Lower leg skin (tissue), 4 donors: ENCODE results near the gene MUL1. TPM values are rescaled to one million over a fixed set of nuclear protein-coding genes. Genes with fewer than 3 reads are reported as not detected.

Source experiments
- DNase-seq, 2 donors: peaks; one replicate each; pipeline ENCODE4 v3.0.0-alpha.2; 2019; ENCODE audit warnings: low spot score in 2 of 2
- H3K4me3 ChIP-seq: fragments of 200-600 bp; sonication (generic); 2 replicates; pipeline ENCODE4 v1.5.1; 2017; ENCODE audit warnings: mild to moderate bottlenecking, low read depth; ENCODE audit not compliant: poor library complexity, severe bottlenecking
- CTCF ChIP-seq, 3 donors: fragments of 450-650 bp; IDR thresholded peaks; one replicate each; pipeline ENCODE4 v1.5.1; 2016; ENCODE audit warnings: antibody characterized with exemption in 3 of 3, mild to moderate bottlenecking in 3 of 3, moderate library complexity in 2 of 3
- POLR2A ChIP-seq, 2 donors: fragments of 450-650 bp; IDR thresholded peaks; one replicate each; pipeline ENCODE4 v1.6.1; 2016 to 2017; ENCODE audit warnings: antibody characterized with exemption in 2 of 2, mild to moderate bottlenecking in 1 of 2, moderate library complexity in 1 of 2
- WGBS, 2 donors: methylation state at CpG; one replicate each; pipeline ENCODE4 v1.1.5; 2018; 5-methylcytosine and 5-hydroxymethylcytosine counted together
- intact Hi-C: fragments of 100-400 bp; cut with DNase I; formaldehyde crosslinking; loops from one replicate; pipeline ENCODE4 v1.15.0; 2023; ENCODE audit warnings: low total_unique reads
- total RNA-seq, 4 donors: library from RNA; depleted of rRNA; stranded (reverse); fragments of >200 nt; gene quantifications; one replicate each; pipeline ENCODE4 v1.1.0, GENCODE V29; 2016

Gene MUL1
- total RNA-seq, 4 donors from 2014 or later: 32.7 to 46.2 (median 37.4) TPM

- intact Hi-C loops: loop anchor here (2.0 kb wide), 1 partner anchor 31 kb away; the partner anchor contains the start of gene MUL1
- TF ChIP-seq POLR2A (IDR thresholded peaks at IDR 0.05) (no peak), CTCF (IDR thresholded peaks at IDR 0.05) (no peak)
- no peak for DNase-seq
- H3K4me3 ChIP-seq: no peak overlapping the region
- 39 to 42% methylated on average over 10 of the region's 10 CpGs for WGBS, 2 donors
Measured at GRCh38 chr1:20477348-20478056, 30.4 kb downstream of the MUL1 start.

GRCh38 chr1:20476265-20477038, 31.5 kb downstream of the MUL1 start:
- intact Hi-C loops: loop anchor here (2.0 kb wide), 1 partner anchor 32 kb away; the partner anchor contains the start of gene MUL1
- no peak for DNase-seq
- TF ChIP-seq CTCF (IDR thresholded peaks at IDR 0.05) (no peak), POLR2A (IDR thresholded peaks at IDR 0.05) (no peak)
- H3K4me3 ChIP-seq: no peak overlapping the region
- WGBS, 2 donors: 14 to 16% methylated on average over 22 to 32 of the region's 33 CpGs

- TF ChIP-seq CTCF (IDR thresholded peaks at IDR 0.05): no peak
- TF ChIP-seq POLR2A (IDR thresholded peaks at IDR 0.05): no peak
- intact Hi-C loops: no loop called here
- 55 to 60% methylated on average over 7 of the region's 7 CpGs for WGBS, 2 donors
- H3K4me3 ChIP-seq: no peak overlapping the region
- no peak for DNase-seq
Measured at GRCh38 chr1:20474996-20475395, 33.0 kb downstream of the MUL1 start.

GRCh38 chr1:20474333-20474975, 33.5 kb downstream of the MUL1 start:
- intact Hi-C loops: no loop called here
- TF ChIP-seq CTCF (IDR thresholded peaks at IDR 0.05) (no peak), POLR2A (IDR thresholded peaks at IDR 0.05) (no peak)
- no peak overlapping the region for H3K4me3 ChIP-seq
- DNase-seq: no peak
- WGBS, 2 donors: 82 to 87% methylated on average over 2 of the region's 2 CpGs

- TF ChIP-seq CTCF (IDR thresholded peaks at IDR 0.05): no peak
- TF ChIP-seq POLR2A (IDR thresholded peaks at IDR 0.05): no peak
- 90% methylated on average over 4 of the region's 4 CpGs for WGBS, 2 donors
- DNase-seq: no peak
- no peak overlapping the region for H3K4me3 ChIP-seq
- intact Hi-C loops: no loop called here
Measured at GRCh38 chr1:20473894-20474293, 34.1 kb downstream of the MUL1 start.
